Fibroblast of upper back skin (primary cell): ENCODE measurements around the gene MRE11.
"Not testable (repeated sequence)": the region's sequence is repeated elsewhere in the genome, so short reads cannot be mapped to it uniquely, and the experiment has no call there.

Experiments used
- DNase-seq: peaks from one replicate; pipeline ENCODE4 v3.0.0-alpha.2; 2013

Gene MRE11

GRCh38 chr11:94493281-94494125, at the start of gene MRE11, which contains the start of gene ANKRD49:
Gene MRE11, minus strand, starts transcription at chr11:94493844. Its CDS starts 1,043 bp downstream, at chr11:94492801.
Gene ANKRD49, plus strand, starts transcription at chr11:94493984. Its CDS starts 2,710 bp downstream, at chr11:94496694.
- DNase-seq, result peak; percentile 98

- DNase-seq, result no peak
These were observed 45.8 kb upstream of the MRE11 start for GRCh38 chr11:94539420-94539819.

GRCh38 chr11:94537031-94537600, 43.5 kb upstream of the MRE11 start:
- DNase-seq, result peak; percentile 85

GRCh38 chr11:94536386-94536785, 42.7 kb upstream of the MRE11 start:
- no peak for DNase-seq

- no peak for DNase-seq
These were observed 40.3 kb upstream of the MRE11 start for GRCh38 chr11:94533696-94534630.

GRCh38 chr11:94533206-94533605, 39.6 kb upstream of the MRE11 start:
- no peak for DNase-seq

- no peak for DNase-seq
These were observed 38.6 kb upstream of the MRE11 start for GRCh38 chr11:94532211-94532610.

GRCh38 chr11:94528551-94528950, 34.9 kb upstream of the MRE11 start:
- DNase-seq, result no peak

GRCh38 chr11:94526645-94527438, 33.2 kb upstream of the MRE11 start:
- peak; percentile 24 for DNase-seq

- peak; percentile 89 for DNase-seq
These were observed 32.1 kb upstream of the MRE11 start for GRCh38 chr11:94525546-94526324.

GRCh38 chr11:94524341-94524740, 30.7 kb upstream of the MRE11 start:
- no peak for DNase-seq

- DNase-seq, result no peak
These were observed 28.0 kb upstream of the MRE11 start for GRCh38 chr11:94521684-94522083.

GRCh38 chr11:94519478-94520084, 25.9 kb upstream of the MRE11 start:
- peak; percentile 44 for DNase-seq

GRCh38 chr11:94518300-94518699, 24.7 kb upstream of the MRE11 start:
- DNase-seq, result no peak

- DNase-seq, result no peak
These were observed 23.1 kb upstream of the MRE11 start for GRCh38 chr11:94516725-94517124.

- DNase-seq, result no peak
These were observed 21.8 kb upstream of the MRE11 start for GRCh38 chr11:94515398-94515797.

- DNase-seq, result no peak
These were observed 19.4 kb upstream of the MRE11 start for GRCh38 chr11:94513091-94513490.

GRCh38 chr11:94511932-94512781, 18.5 kb upstream of the MRE11 start, which contains the start of gene C11orf97:
Gene C11orf97, plus strand, starts transcription at chr11:94512461. Its CDS starts 68 bp downstream, at chr11:94512529.
- peak; percentile 19 for DNase-seq

GRCh38 chr11:94507485-94507884, 13.8 kb upstream of the MRE11 start:
- DNase-seq, result no peak

GRCh38 chr11:94506513-94506912, 12.9 kb upstream of the MRE11 start:
- not testable (repeated sequence) for DNase-seq
